Immature natural killer cell (primary cell): ENCODE measurements around the gene TADA2B. TPM values are rescaled to one million over a fixed set of nuclear protein-coding genes. Genes with fewer than 3 reads are reported as not detected.

Experiments
- DNase-seq, 3 donors: peaks; one replicate each; pipeline ENCODE4 v3.0.0; 2022; ENCODE audit warnings: mixed read lengths in 1 of 3
- H3K27ac Mint-ChIP-seq, 6 donors: one replicate each; pipeline ENCODE4 v1.8.0; 2020; ENCODE audit warnings: mixed read lengths in 6 of 6, mild to moderate bottlenecking in 5 of 6, inconsistent platforms in 4 of 6, moderate library complexity in 3 of 6
- H3K27me3 Mint-ChIP-seq, 3 donors: one replicate each; pipeline ENCODE4 v1.8.0; 2020 to 2021; ENCODE audit warnings: low read depth in 3 of 3, mild to moderate bottlenecking in 3 of 3, mixed read lengths in 3 of 3, moderate library complexity in 3 of 3, inconsistent platforms in 1 of 3
- H3K36me3 Mint-ChIP-seq, 3 donors: one replicate each; pipeline ENCODE4 v1.8.0; 2020; ENCODE audit warnings: mixed read lengths in 3 of 3, inconsistent platforms in 2 of 3, mild to moderate bottlenecking in 2 of 3
- H3K4me1 Mint-ChIP-seq, 2 donors: one replicate each; pipeline ENCODE4 v1.8.0; 2020; ENCODE audit warnings: inconsistent platforms in 2 of 2, mild to moderate bottlenecking in 2 of 2, mixed read lengths in 2 of 2, moderate library complexity in 1 of 2
- H3K4me3 Mint-ChIP-seq, 5 donors: one replicate each; pipeline ENCODE4 v1.8.0; 2020; ENCODE audit warnings: mild to moderate bottlenecking in 5 of 5, mixed read lengths in 5 of 5, inconsistent platforms in 3 of 5, moderate library complexity in 3 of 5
- H3K9me3 Mint-ChIP-seq, 6 donors: one replicate each; pipeline ENCODE4 v1.8.0; 2020; ENCODE audit warnings: mild to moderate bottlenecking in 6 of 6, mixed read lengths in 6 of 6, inconsistent platforms in 4 of 6, moderate library complexity in 3 of 6
- polyA plus RNA-seq, 3 donors: library from polyadenylated mRNA; unstranded; fragments of 300-500 nt; fragmentation: Illumina TruSeq; gene quantifications; one replicate each; pipeline ENCODE4 v1.2.3, GENCODE V29; 2021

Gene TADA2B
- polyA plus RNA-seq, 3 donors from 2014 or later = 2.1 to 3.9 (median 3.0) TPM

DNA sequence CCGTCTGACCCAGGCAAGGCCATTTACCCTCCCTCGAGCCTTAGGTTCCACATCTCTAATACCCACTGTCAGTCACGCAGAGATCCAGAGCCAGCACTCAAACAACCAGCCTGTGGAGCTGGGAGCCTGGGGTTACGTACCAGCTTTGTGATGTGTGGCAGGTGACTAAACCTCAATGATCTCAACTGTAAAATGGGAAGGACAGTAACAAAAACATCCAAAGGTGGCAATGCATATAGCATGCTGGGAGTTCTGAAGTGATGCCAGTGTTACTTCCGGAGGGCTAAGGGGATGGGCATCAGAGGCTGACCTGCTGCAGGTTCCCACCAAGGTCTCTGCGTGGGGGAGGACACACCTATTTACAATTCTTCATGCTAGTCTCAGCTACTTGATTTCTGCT, 18.6 kb downstream of the TADA2B start:
- H3K27ac Mint-ChIP-seq = peak overlapping the region in 1 of 6 donors; percentile 35
- no peak overlapping the region for H3K4me3 Mint-ChIP-seq
- H3K27me3 Mint-ChIP-seq = peaks cover 0 to 2% (median under 1%) of the 10 kb centered on the region in 3 donors
- H3K9me3 Mint-ChIP-seq = no peaks in the 10 kb centered on the region
- peaks cover 3 to 37% (median 6%) of the 10 kb centered on the region in 3 donors for H3K36me3 Mint-ChIP-seq
- DNase-seq = no peak
- H3K4me1 Mint-ChIP-seq = peaks cover 16 to 32% of the 10 kb centered on the region in 2 donors

DNA sequence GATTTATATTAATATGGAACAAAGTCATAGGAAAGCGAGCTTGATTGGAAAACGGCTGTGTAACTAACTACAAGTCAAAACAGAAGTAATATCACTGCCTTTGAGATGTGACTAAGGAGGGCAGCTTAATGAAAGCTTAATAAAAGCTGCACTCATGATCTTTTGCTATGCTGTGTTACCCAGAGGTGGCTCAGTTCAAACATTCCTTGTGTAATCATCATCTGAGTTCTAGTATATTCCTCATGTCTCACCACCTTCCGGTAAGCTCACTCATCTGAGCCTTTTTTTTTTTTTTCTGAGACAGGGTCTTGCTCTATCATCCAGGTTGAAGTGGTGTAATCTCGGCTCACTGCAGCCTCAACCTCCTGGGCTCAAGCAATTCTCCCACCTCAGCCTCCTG, 19.6 kb downstream of the TADA2B start:
- Mint-ChIP-seq H3K9me3 (no peaks in the 10 kb centered on the region), H3K4me3 (no peak overlapping the region), H3K27me3 (peaks cover 1 to 4% (median 2%) of the 10 kb centered on the region in 3 donors), H3K36me3 (peaks cover 3 to 37% (median 6%) of the 10 kb centered on the region in 3 donors), H3K4me1 (peaks cover 22 to 41% of the 10 kb centered on the region in 2 donors), H3K27ac (no peak overlapping the region)
- no peak for DNase-seq

DNA sequence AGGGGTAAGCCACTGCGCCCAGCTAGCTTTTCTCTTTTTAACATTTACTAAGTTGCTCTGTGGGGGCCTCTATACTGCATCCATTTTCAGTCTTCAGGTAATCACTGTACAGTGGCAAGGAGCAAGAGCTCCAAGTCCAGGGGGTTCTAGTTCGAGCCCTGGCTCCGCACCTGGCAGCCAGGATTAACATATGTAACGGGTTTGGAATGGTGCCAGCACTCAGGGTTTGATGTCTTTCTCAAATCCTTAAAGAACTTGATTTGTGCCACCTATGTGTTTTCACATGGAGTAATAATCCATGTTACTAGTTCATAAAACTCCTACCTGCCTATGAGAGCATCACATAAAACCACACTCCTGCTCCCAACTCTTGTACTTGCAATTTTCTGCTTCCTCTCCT, 20.2 kb downstream of the TADA2B start:
- DNase-seq = no peak
- Mint-ChIP-seq H3K9me3 (no peaks in the 10 kb centered on the region), H3K36me3 (peaks cover 3 to 37% (median 6%) of the 10 kb centered on the region in 3 donors), H3K27me3 (peaks cover 5 to 8% (median 6%) of the 10 kb centered on the region in 3 donors), H3K4me1 (peaks cover 28 to 47% of the 10 kb centered on the region in 2 donors), H3K4me3 (no peak overlapping the region), H3K27ac (peak overlapping the region in 2 of 6 donors; percentile 21 to 55)

DNA sequence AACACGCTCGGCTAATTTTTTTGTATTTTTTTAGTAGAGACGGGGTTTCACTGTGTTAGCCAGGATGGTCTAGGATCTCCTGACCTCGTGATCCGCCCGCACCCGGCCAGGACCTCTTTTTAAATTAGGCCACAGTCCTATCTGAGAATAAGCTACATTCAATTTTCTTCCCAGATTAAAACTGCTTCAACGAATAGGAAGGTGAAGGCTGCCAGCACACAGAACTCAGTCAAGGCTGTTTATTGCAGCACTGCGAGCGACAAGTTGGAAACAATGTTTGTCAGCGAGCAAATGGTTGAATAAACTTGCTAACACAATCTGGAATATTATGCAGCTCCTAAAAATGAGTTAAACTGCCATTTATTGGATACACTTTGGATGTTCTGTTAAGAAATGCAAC, 22.8 kb downstream of the TADA2B start:
- peaks cover 0 to 25% (median 6%) of the 10 kb centered on the region in 3 donors for H3K36me3 Mint-ChIP-seq
- H3K4me1 Mint-ChIP-seq = peaks cover 38 to 65% of the 10 kb centered on the region in 2 donors
- peak overlapping the region; percentile 53 to 98 (median 95) for H3K4me3 Mint-ChIP-seq
- no peaks in the 10 kb centered on the region for H3K9me3 Mint-ChIP-seq
- peak overlapping the region in 2 of 6 donors; percentile 53 to 60 for H3K27ac Mint-ChIP-seq
- peaks cover 5 to 10% (median 8%) of the 10 kb centered on the region in 3 donors for H3K27me3 Mint-ChIP-seq
- no peak for DNase-seq

DNA sequence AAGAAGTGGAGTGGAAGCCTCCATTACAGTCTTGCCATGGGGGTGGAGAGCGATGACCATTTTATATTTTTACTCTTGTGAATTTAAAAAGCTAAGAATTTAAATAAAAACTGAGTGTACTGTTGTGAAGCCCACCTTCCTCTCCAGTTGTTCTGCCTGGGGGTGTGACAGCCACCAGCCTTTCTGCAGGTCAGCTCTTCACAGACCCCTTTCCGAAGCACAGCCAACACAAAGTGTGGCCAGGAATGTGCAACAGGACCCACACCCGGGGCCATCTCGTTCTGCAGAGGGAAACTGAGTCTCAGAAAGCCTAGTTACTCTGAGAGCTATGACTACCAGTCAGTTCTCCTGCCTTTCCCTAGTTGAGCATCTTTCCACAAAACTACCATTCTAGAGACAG, 23.3 kb downstream of the TADA2B start:
- peaks cover 0 to 20% (median 2%) of the 10 kb centered on the region in 3 donors for H3K36me3 Mint-ChIP-seq
- H3K9me3 Mint-ChIP-seq = no peaks in the 10 kb centered on the region
- H3K27ac Mint-ChIP-seq = peak overlapping the region in 2 of 6 donors; percentile 53 to 60
- DNase-seq = no peak
- peaks cover 38 to 65% of the 10 kb centered on the region in 2 donors for H3K4me1 Mint-ChIP-seq
- H3K4me3 Mint-ChIP-seq = peak overlapping the region; percentile 81 to 98 (median 95)
- H3K27me3 Mint-ChIP-seq = peaks cover 5 to 8% (median 8%) of the 10 kb centered on the region in 3 donors

DNA sequence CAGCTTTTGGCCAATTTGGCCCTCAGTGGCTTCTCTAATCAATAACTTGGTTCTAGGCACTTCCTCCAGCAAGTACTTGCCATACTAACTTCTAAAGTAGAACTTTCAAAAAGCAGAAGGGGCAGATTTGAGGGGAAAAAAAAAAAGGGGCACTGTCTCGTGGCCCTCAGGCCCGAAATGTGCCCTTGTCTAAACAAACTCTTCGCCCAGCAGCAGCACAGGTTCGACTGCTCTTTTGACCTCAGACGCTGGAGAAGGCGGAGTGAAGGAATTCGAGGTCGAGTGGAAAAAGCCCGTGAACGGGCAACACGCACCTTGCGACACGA, 23.9 kb downstream of the TADA2B start:
- Mint-ChIP-seq H3K4me3 (peak overlapping the region; percentile 81 to 98 (median 95)), H3K27ac (peak overlapping the region; percentile 44 to 88 (median 70)), H3K27me3 (peaks cover 5 to 8% (median 8%) of the 10 kb centered on the region in 3 donors), H3K36me3 (peaks cover 0 to 14% (median 0%) of the 10 kb centered on the region in 3 donors), H3K4me1 (peaks cover 38 to 65% of the 10 kb centered on the region in 2 donors), H3K9me3 (no peaks in the 10 kb centered on the region)
- no peak for DNase-seq

DNA sequence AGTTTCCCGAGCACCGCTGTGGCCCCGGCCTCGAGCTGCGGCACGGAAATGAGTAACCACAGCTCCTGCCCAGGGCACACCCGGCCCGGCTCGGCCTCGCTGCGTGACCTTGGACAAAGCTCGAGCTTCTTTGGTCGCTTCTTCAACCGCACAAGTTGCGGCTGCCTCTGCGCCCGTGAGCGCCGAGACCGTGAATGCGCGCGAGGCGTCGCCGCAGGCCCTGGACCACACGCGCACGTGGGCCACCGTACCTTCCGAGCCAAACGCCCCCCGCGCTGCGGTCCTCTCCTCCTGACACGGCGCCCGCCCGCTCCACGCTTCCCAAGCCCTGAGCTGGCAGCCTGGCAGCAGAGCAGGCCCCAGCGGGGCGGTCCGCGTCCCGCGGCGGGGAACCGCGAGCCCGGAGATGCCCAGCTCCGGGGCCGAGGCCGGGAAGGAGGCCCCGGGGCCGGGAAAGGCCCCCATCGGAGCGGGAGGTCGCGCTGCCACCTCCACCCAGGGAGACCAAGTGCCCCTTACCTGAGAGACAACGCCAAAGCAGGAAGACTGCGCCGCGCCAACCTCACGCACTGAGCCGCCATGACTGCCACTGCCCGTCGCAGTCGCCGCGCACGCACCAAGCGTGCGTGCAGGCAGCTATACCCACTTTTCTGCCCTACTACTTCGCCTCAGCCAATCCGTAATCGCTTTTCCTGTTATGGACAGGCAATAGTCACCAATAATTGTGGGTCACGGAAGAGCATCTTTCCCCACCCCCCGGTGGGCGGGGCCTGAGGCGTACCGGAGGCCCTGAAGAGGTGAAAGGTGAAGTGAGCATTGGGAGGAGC, 24.5 kb downstream of the TADA2B start, which contains the start of gene GRPEL1:
Gene GRPEL1, minus strand, starts transcription at position 613 of the 827 bp plus-strand sequence. Its CDS starts 32 bp downstream, at position 581.
- H3K27ac Mint-ChIP-seq = peak within 1 kb of the TSS; percentile 87 to 96 (median 95)
- H3K27me3 Mint-ChIP-seq = peaks cover 5 to 8% (median 8%) of the 10 kb centered on the region in 3 donors
- peaks cover 38 to 65% of the 10 kb centered on the region in 2 donors for H3K4me1 Mint-ChIP-seq
- H3K4me3 Mint-ChIP-seq = peak within 1 kb of the TSS; percentile 88 to 98 (median 95)
- H3K9me3 Mint-ChIP-seq = no peaks in the 10 kb centered on the region
- DNase-seq = peak; percentile 100
- peaks cover 0 to 11% (median 0%) of the 10 kb centered on the region in 3 donors for H3K36me3 Mint-ChIP-seq

DNA sequence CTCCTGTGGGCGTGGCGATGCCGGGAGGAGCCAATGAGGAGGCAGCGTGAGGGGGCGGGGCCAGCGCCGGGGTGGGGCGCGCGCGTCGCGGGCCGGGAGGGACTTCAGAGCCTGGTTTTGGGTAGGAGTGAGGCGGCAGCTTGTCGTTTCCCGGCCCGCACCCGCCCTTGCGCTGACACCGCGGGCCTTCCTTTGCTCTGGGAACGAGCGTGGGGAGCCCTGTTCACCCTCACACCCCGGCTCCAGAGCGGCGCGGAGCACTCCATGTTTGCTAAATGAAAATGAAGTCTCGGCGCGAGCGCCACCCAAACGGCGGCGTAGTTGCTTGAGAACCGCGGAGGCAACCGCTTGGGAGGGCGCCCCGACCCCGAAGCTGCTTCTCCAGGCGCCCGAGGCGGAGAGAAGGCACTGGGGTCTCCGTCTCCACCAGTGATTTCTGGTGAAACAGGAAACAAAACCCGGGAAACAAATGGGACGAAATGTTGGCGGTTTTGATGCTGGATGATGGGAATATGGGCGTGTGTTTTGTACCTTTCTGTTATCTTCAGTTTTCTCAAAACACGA, 25.2 kb downstream of the TADA2B start:
- Mint-ChIP-seq H3K36me3 (peaks cover 0 to 5% (median 0%) of the 10 kb centered on the region in 3 donors), H3K27me3 (peaks cover 5 to 8% (median 8%) of the 10 kb centered on the region in 3 donors), H3K4me1 (peaks cover 38 to 64% of the 10 kb centered on the region in 2 donors), H3K4me3 (peak overlapping the region; percentile 88 to 98 (median 95)), H3K9me3 (no peaks in the 10 kb centered on the region), H3K27ac (peak overlapping the region; percentile 87 to 96 (median 95))
- no peak for DNase-seq

DNA sequence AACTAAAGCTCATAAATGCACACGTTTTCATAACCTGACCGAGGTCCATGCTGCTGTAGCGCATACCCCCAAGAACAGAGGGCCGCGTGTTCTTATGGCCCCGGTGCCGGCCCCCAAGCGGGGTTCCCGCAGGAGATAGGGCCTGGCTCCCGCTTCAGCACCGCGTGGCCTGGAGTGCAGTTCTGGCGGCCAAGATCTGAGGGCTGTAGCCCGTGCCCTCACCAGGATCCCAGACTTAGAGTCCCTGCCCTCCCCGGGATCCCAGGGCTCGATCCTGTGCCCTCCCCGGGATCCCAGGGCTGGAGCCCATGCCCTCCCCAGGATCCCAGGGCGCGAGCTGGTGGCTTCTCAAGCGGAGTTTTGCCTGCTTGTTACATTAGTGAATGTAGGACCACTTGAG, 25.7 kb downstream of the TADA2B start:
- H3K27me3 Mint-ChIP-seq = peaks cover 5 to 8% (median 8%) of the 10 kb centered on the region in 3 donors
- peak overlapping the region; percentile 87 to 96 (median 95) for H3K27ac Mint-ChIP-seq
- no peaks in the 10 kb centered on the region for H3K36me3 Mint-ChIP-seq
- no peaks in the 10 kb centered on the region for H3K9me3 Mint-ChIP-seq
- peaks cover 38 to 59% of the 10 kb centered on the region in 2 donors for H3K4me1 Mint-ChIP-seq
- DNase-seq = no peak
- peak overlapping the region; percentile 88 to 98 (median 95) for H3K4me3 Mint-ChIP-seq

DNA sequence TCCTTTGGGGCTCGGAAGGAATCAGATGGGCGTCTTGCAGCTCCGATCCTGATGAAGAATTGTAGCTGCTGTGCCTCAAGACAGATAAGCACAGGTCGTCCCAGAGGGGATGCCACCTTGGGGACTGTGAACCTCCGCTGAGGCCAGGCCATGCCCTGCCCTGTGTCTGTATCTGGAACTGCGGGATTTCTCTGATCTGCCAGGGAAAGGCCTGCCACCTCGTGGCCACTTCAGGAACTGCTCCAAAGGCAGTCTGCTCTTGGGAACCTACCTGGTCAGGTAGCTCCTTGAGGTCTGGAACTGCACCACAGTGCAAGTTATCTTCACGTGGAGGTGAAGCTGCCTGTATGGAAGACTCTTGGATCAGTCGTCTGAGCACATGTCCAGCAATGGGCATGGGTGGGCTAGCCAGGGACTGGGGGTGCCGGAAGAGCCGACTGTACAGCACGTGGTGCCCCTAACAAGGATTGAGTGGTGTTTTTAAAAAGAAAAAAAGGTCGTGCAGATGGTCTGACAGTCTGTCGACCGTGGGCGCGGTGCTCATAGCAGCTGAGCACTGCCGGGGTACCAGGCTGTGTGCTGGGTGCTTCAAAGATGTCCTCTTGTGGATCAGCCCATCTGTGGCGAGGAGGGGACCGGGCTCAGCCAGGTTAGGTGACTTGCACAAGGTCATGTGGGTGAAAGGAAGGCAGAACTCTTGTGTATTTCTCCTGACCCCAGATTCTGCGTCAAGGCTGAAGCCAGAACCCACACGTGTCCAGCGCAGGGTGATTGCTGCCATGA, 27.7 kb downstream of the TADA2B start:
- Mint-ChIP-seq H3K27me3 (peaks cover 5 to 8% (median 8%) of the 10 kb centered on the region in 3 donors), H3K9me3 (no peaks in the 10 kb centered on the region), H3K4me3 (peak overlapping the region in 4 of 5 donors; percentile 57 to 66 (median 61)), H3K36me3 (no peaks in the 10 kb centered on the region), H3K4me1 (peaks cover 31 to 42% of the 10 kb centered on the region in 2 donors), H3K27ac (peak overlapping the region in 2 of 6 donors; percentile 60 to 78)
- DNase-seq = peak; percentile 80 to 84 (median 80)

DNA sequence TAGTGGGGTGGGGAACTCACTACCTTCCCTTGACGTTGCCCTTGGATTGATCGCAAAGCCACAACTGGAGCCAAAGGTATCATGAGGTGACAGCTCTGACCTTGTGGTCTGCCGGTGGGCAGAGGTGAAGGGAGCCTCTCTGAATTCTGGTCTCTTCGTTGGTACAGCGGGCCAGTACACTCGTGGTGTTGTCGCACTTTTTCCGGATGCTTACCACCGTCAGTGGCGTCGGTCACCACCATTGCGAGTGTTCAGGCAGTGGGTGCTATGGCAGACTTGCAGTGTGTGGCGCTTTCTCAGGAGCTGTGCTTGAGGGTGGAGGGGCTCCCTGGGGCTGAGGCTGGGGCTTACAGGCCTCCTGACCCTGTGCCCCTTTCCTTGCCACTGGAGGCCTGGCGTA, 29.9 kb downstream of the TADA2B start:
- no peak for DNase-seq
- no peaks in the 10 kb centered on the region for H3K9me3 Mint-ChIP-seq
- no peaks in the 10 kb centered on the region for H3K36me3 Mint-ChIP-seq
- H3K27ac Mint-ChIP-seq = no peak overlapping the region
- H3K4me3 Mint-ChIP-seq = no peak overlapping the region
- peaks cover 1 to 6% (median 4%) of the 10 kb centered on the region in 3 donors for H3K27me3 Mint-ChIP-seq
- H3K4me1 Mint-ChIP-seq = peaks cover 16 to 22% of the 10 kb centered on the region in 2 donors

DNA sequence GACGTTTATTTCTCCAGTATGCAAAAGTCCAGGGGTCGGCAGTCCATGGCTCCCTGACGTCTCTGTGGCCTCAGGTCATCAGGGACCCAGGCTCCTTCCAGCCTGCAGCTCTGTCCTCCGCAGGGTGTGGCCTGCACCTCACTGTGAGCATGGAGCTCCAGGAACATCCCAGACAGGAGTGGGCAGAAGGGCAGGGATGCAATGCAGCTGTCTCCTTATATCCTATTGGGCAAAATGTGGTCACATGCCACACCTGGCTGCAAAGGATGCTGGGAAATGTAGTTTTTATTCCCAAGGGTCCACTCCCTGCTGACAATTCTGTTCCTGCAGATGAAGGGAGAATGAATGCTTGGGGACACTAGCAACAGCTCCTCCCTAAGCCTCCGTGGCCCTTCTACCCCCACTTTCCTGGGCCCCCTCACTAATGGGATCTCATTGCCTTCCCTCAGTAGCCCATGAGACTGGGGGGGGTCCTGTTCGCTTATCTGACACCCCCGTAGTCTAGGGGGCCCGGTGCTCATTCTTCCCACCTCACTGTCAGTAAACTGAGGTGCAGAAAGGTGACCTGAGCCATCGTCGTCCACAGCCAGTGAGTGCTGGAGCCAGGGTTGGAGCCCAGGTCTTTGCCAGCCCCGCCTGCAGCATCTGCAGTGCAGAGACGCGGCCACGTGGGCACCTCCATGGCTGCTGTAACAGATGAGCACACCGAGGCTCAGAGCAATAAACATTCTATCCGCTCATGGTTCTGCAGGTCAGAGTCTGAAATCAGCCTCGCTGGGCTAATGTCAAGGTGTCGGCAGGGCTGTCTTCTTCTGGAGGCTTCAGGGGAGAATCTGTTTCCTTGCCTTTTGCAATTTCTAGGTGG, 30.6 kb downstream of the TADA2B start:
- Mint-ChIP-seq H3K4me1 (peaks cover 9 to 15% of the 10 kb centered on the region in 2 donors), H3K36me3 (no peaks in the 10 kb centered on the region), H3K4me3 (no peak overlapping the region), H3K27ac (no peak overlapping the region), H3K9me3 (no peaks in the 10 kb centered on the region), H3K27me3 (peaks cover 0 to 6% (median 3%) of the 10 kb centered on the region in 3 donors)
- DNase-seq = no peak
